IMR-90 (cell line): ENCODE measurements around the gene KIF20A. TPM values are rescaled to one million over a fixed set of nuclear protein-coding genes. Genes with fewer than 3 reads are reported as not detected.

Experiments
- ATAC-seq: fragments of 200-7000 bp; cut with Tn5 transposase; 2 replicates; pipeline ENCODE4 v1.9.1; 2020; ENCODE audit warnings: low read depth, mild to moderate bottlenecking, moderate library complexity
- BruUV-seq: library from RNA; stranded (reverse); fragments of 400-500 nt; replicated peaks from 2 replicates; lab custom pipeline; 2021; lab: Mats Ljungman, UMichigan
- CTCF ChIA-PET: fragments of 300-600 bp; formaldehyde crosslinking; extraction: SDS; loops from one replicate; lab custom pipeline; 2021; ENCODE audit warnings: antibody characterized with exemption; lab: Yijun Ruan, JAX
- POLR2A ChIA-PET: fragments of 300-600 bp; sonication (Branson Sonifier 250); formaldehyde crosslinking; loops from one replicate; lab custom pipeline; 2022; ENCODE audit warnings: antibody characterized with exemption; ENCODE audit not compliant: unreplicated experiment; lab: Charles Lee
- DNase-seq: peaks from one replicate; pipeline ENCODE4 v3.0.0; 2013
- H2AFZ ChIP-seq: replicated peaks from 2 replicates; pipeline ENCODE3; 2013; ENCODE audit warnings: low read length, mild to moderate bottlenecking; ENCODE audit not compliant: poor library complexity
- H2AK5ac ChIP-seq: 2 replicates; pipeline ENCODE4 v1.6.1; 2013; ENCODE audit warnings: low read depth, low read length, inconsistent platforms
- H2AK9ac ChIP-seq: replicated peaks from 2 replicates; pipeline ENCODE3; 2013; ENCODE audit warnings: mild to moderate bottlenecking, low read depth, low read length, moderate library complexity; ENCODE audit not compliant: poor library complexity
- H2BK120ac ChIP-seq: 2 replicates; pipeline ENCODE4 v1.6.1; 2013; ENCODE audit warnings: low read depth, low read length, inconsistent platforms
- H2BK15ac ChIP-seq: 3 replicates; pipeline ENCODE4 v1.6.1; 2013; ENCODE audit warnings: low read depth, low read length, inconsistent platforms
- H2BK20ac ChIP-seq: 2 replicates; pipeline ENCODE4 v1.6.1; 2013; ENCODE audit warnings: low read depth, mild to moderate bottlenecking, inconsistent platforms, low read length, moderate library complexity
- H2BK5ac ChIP-seq: 2 replicates; pipeline ENCODE4 v1.6.1; 2013; ENCODE audit warnings: mild to moderate bottlenecking, low read depth, low read length, inconsistent platforms; ENCODE audit not compliant: poor library complexity, severe bottlenecking
- H3K14ac ChIP-seq: replicated peaks from 2 replicates; pipeline ENCODE4 v1.6.1; 2013; ENCODE audit warnings: low read depth, low read length, inconsistent platforms
- H3K18ac ChIP-seq: 2 replicates; pipeline ENCODE4 v1.6.1; 2013; ENCODE audit warnings: low read depth, low read length, control low read depth
- H3K23ac ChIP-seq: 2 replicates; pipeline ENCODE4 v1.6.1; 2013; ENCODE audit warnings: low read depth, low read length, inconsistent platforms
- H3K27ac ChIP-seq: 2 replicates; pipeline ENCODE4 v1.5.1; 2013; ENCODE audit warnings: mild to moderate bottlenecking, control low read depth, low read length; ENCODE audit not compliant: insufficient read depth
- H3K27me3 ChIP-seq: 2 replicates; pipeline ENCODE4 v1.6.1; 2013; ENCODE audit warnings: low read length; ENCODE audit not compliant: control insufficient read depth, insufficient read depth
- H3K36me3 ChIP-seq: 2 replicates; pipeline ENCODE4 v1.6.1; 2013; ENCODE audit warnings: low read length, mixed read lengths; ENCODE audit not compliant: control insufficient read depth, insufficient read depth
- H3K4ac ChIP-seq: 2 replicates; pipeline ENCODE4 v1.6.1; 2013; ENCODE audit warnings: low read depth, low read length, inconsistent platforms
- H3K4me1 ChIP-seq: 2 replicates; pipeline ENCODE4 v1.6.1; 2013; ENCODE audit warnings: low read length, mixed read lengths; ENCODE audit not compliant: control insufficient read depth, insufficient read depth
- H3K4me2 ChIP-seq: 2 replicates; pipeline ENCODE4 v1.6.1; 2013; ENCODE audit warnings: low read depth, mild to moderate bottlenecking, control low read depth, low read length, moderate library complexity
- H3K4me3 ChIP-seq: 2 replicates; pipeline ENCODE4 v1.5.1; 2013; ENCODE audit warnings: low read depth, mild to moderate bottlenecking, control low read depth, low read length, moderate library complexity; ENCODE audit not compliant: insufficient read depth
- H3K56ac ChIP-seq: 2 replicates; pipeline ENCODE4 v1.6.1; 2013; ENCODE audit warnings: low read length, inconsistent platforms; ENCODE audit not compliant: insufficient read depth; ENCODE audit errors: extremely low read depth
- H3K79me1 ChIP-seq, 2 experiments: 2 replicates each; pipeline ENCODE4 v1.6.1; 2013; ENCODE audit warnings: low read length in 2 of 2, inconsistent platforms in 1 of 2, low read depth in 1 of 2
- H3K9ac ChIP-seq: 2 replicates; pipeline ENCODE4 v1.6.1; 2013; ENCODE audit warnings: low read depth, low read length, control low read depth
- H3K9me1 ChIP-seq: 2 replicates; pipeline ENCODE4 v1.6.1; 2013; ENCODE audit warnings: low read length, inconsistent platforms; ENCODE audit not compliant: insufficient read depth
- H3K9me3 ChIP-seq: 2 replicates; pipeline ENCODE4 v1.6.1; 2013; ENCODE audit warnings: low read length; ENCODE audit not compliant: control insufficient read depth, insufficient read depth
- H4K20me1 ChIP-seq: 2 replicates; pipeline ENCODE4 v1.6.1; 2013; ENCODE audit warnings: low read length, inconsistent platforms; ENCODE audit not compliant: insufficient read depth
- H4K5ac ChIP-seq: 2 replicates; pipeline ENCODE4 v1.6.1; 2013; ENCODE audit warnings: mild to moderate bottlenecking, low read depth, low read length, control low read depth
- H4K8ac ChIP-seq, 2 experiments: 2 replicates each; pipeline ENCODE4 v1.6.1; 2013; ENCODE audit warnings: low read depth in 2 of 2, low read length in 2 of 2, control low read depth in 1 of 2, inconsistent platforms in 1 of 2
- H4K91ac ChIP-seq: 2 replicates; pipeline ENCODE4 v1.6.1; 2013; ENCODE audit warnings: low read depth, low read length, inconsistent platforms; ENCODE audit not compliant: insufficient read depth
- BHLHE40 ChIP-seq: fragments of 150-350 bp; IDR thresholded peaks from 2 replicates; pipeline ENCODE4 v1.6.1; 2016; ENCODE audit warnings: mild to moderate bottlenecking, low read depth, low read length
- CEBPB ChIP-seq: IDR thresholded peaks from 2 replicates; pipeline ENCODE4 v1.6.1; 2012; ENCODE audit warnings: low read depth, low read length, improper control_type of control experiment
- CHD1 ChIP-seq: IDR thresholded peaks from 2 replicates; pipeline ENCODE4 v1.6.1; 2012; ENCODE audit warnings: low read depth, low read length, improper control_type of control experiment
- FOS ChIP-seq: fragments of 150-350 bp; IDR thresholded peaks from 2 replicates; pipeline ENCODE4 v1.6.1; 2016; ENCODE audit warnings: low read depth, low read length
- MAFK ChIP-seq: IDR thresholded peaks from 2 replicates; pipeline ENCODE4 v1.6.1; 2012; ENCODE audit warnings: low read depth, low read length, improper control_type of control experiment
- POLR2A ChIP-seq: IDR thresholded peaks from 2 replicates; pipeline ENCODE4 v1.6.1; 2012; ENCODE audit warnings: mild to moderate bottlenecking, low read depth, low read length
- RAD21 ChIP-seq: IDR thresholded peaks from 2 replicates; pipeline ENCODE4 v1.6.1; 2012; ENCODE audit warnings: low read length, improper control_type of control experiment
- RCOR1 ChIP-seq: IDR thresholded peaks from 2 replicates; pipeline ENCODE4 v1.6.1; 2012; ENCODE audit warnings: mild to moderate bottlenecking, low read length, improper control_type of control experiment; ENCODE audit not compliant: insufficient replicate concordance
- RFX5 ChIP-seq: IDR thresholded peaks from 2 replicates; pipeline ENCODE4 v1.8.0; 2012; ENCODE audit warnings: low read depth, mild to moderate bottlenecking, low read length, moderate library complexity
- SMC3 ChIP-seq: fragments of 150-350 bp; IDR thresholded peaks from 2 replicates; pipeline ENCODE4 v1.6.1; 2016; ENCODE audit warnings: low read depth, mild to moderate bottlenecking, antibody characterized with exemption, low read length, moderate library complexity
- WGBS, 2 experiments: methylation state at CpG; one replicate each; pipeline versions ENCODE4 v1.1.5 to v1.1.7; 2013; ENCODE audit warnings: missing lambda C conversion rate in 2 of 2; ENCODE audit not compliant: insufficient read length in 1 of 2; ENCODE audit errors: extremely low coverage in 2 of 2; 5-methylcytosine and 5-hydroxymethylcytosine counted together
- dilution Hi-C: fragments of 300-500 bp; cut with HindIII; formaldehyde crosslinking; loops from one replicate; pipeline ENCODE4 v1.14.3; 2018; ENCODE audit warnings: low sequenced_read_pairs; ENCODE audit not compliant: unreplicated experiment
- in situ Hi-C: fragments of 300-500 bp; cut with MboI; formaldehyde crosslinking; loops from 3 replicates; pipeline ENCODE4 v1.14.3; 2019; ENCODE audit warnings: low sequenced_read_pairs, inconsistent platforms, mixed read lengths
- intact Hi-C: fragments of 100-400 bp; cut with micrococcal nuclease; formaldehyde crosslinking; loops from 2 replicates; pipeline ENCODE4 v1.10.0; 2022
- polyA plus RNA-seq, 3 experiments: library from polyadenylated mRNA; depleted of rRNA; stranded (reverse); fragments of >200 nt; gene quantifications; 2 replicates each; pipeline ENCODE4 v1.2.3, GENCODE V29; 2012; ENCODE audit warnings: low replicate concordance in 1 of 3
- total RNA-seq: library from RNA; depleted of rRNA; stranded (reverse); fragments of >200 nt; gene quantifications from 2 replicates; pipeline ENCODE4 v1.2.3, GENCODE V29; 2012
- TF ChIP-seq, protein P1 (sequence below): conservative IDR thresholded peaks from 2 replicates; pipeline ENCODE4 v1.5.1; 2012; ENCODE audit warnings: mild to moderate bottlenecking, low read depth, low read length, improper control_type of control experiment
- TF ChIP-seq, protein P2 (sequence below): fragments of 150-350 bp; IDR thresholded peaks from 2 replicates; pipeline ENCODE4 v1.6.1; 2017; ENCODE audit warnings: mild to moderate bottlenecking, antibody characterized with exemption, low read length, low read depth

Gene KIF20A
- total and polyA plus RNA-seq, 2 of the 4 experiments (the other 2 are of a cell fraction): 42.0 to 106 TPM

DNA sequence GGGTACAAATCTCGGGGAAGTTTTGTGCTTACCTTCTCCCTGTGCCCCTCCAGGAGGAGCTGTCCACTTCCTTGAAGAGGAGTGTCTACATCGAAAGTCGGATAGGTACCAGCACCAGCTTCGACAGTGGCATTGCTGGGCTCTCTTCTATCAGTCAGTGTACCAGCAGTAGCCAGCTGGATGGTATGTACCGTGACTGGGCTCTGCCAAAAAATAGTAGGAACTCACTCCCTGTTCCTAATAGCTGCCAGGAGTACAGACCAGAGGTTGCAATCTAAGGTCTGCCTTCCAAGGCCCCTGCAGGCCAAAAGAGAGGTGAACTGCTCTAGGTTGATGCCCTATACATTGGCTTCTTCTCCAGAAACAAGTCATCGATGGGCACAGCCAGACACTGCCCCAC is 3.9 kb downstream of the KIF20A start:
- DNase-seq (no peak), ATAC-seq (no peak)
- Histone ChIP-seq H2BK120ac (no peak overlapping the region), H2BK5ac (no peak overlapping the region), H3K14ac (no peak overlapping the region), H3K4me1 (no peaks in the 10 kb centered on the region), H4K20me1 (no peaks in the 10 kb centered on the region), H3K9me3 (no peaks in the 10 kb centered on the region), H3K9ac (no peak overlapping the region), H3K18ac (no peak overlapping the region), H3K4me3 (no peak overlapping the region), H3K4me2 (no peak overlapping the region), H3K27ac (no peak overlapping the region), H3K23ac (no peak overlapping the region), H2AFZ (no peak overlapping the region), H3K79me1 (peaks cover 20 to 29% of the 10 kb centered on the region in 2 experiments), H3K9me1 (no peaks in the 10 kb centered on the region), H4K5ac (no peak overlapping the region), H3K36me3 (peaks cover 29% of the 10 kb centered on the region), H3K27me3 (no peaks in the 10 kb centered on the region), H2AK9ac (no peak overlapping the region), H3K56ac (no peak overlapping the region), H2BK15ac (no peak overlapping the region), H4K8ac (no peak overlapping the region), H2BK20ac (no peak overlapping the region), H2AK5ac (no peak overlapping the region), H4K91ac (no peak overlapping the region), H3K4ac (no peak overlapping the region)
- CTCF ChIA-PET: no interaction called here
- no peak for TF ChIP-seq RAD21
- no peak for TF ChIP-seq CEBPB
- TF ChIP-seq BHLHE40: no peak
- TF ChIP-seq, protein P1, sequence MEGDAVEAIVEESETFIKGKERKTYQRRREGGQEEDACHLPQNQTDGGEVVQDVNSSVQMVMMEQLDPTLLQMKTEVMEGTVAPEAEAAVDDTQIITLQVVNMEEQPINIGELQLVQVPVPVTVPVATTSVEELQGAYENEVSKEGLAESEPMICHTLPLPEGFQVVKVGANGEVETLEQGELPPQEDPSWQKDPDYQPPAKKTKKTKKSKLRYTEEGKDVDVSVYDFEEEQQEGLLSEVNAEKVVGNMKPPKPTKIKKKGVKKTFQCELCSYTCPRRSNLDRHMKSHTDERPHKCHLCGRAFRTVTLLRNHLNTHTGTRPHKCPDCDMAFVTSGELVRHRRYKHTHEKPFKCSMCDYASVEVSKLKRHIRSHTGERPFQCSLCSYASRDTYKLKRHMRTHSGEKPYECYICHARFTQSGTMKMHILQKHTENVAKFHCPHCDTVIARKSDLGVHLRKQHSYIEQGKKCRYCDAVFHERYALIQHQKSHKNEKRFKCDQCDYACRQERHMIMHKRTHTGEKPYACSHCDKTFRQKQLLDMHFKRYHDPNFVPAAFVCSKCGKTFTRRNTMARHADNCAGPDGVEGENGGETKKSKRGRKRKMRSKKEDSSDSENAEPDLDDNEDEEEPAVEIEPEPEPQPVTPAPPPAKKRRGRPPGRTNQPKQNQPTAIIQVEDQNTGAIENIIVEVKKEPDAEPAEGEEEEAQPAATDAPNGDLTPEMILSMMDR: no peak
- TF ChIP-seq RFX5: no peak
- TF ChIP-seq RCOR1: no peak
- no peak for TF ChIP-seq SMC3
- TF ChIP-seq, protein P2, sequence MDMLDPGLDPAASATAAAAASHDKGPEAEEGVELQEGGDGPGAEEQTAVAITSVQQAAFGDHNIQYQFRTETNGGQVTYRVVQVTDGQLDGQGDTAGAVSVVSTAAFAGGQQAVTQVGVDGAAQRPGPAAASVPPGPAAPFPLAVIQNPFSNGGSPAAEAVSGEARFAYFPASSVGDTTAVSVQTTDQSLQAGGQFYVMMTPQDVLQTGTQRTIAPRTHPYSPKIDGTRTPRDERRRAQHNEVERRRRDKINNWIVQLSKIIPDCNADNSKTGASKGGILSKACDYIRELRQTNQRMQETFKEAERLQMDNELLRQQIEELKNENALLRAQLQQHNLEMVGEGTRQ: no peak
- no peak for TF ChIP-seq FOS
- TF ChIP-seq MAFK: no peak
- no peak for TF ChIP-seq POLR2A
- no peak for TF ChIP-seq CHD1
- dilution Hi-C loops: no loop called here
- intact Hi-C loops: no loop called here
- BruUV-seq: no TSS peak
- in situ Hi-C loops: loop anchor here (10.0 kb wide), 1 partner anchor 232 kb away; no protein-coding TSS in a partner anchor
- POLR2A ChIA-PET: no interaction called here
- 97% methylated on average over 4 of the region's 6 CpGs; no CpG with 5 or more reads in 1 of the 2 experiments for WGBS, 2 experiments
